GM15510 (cell line): ENCODE measurements around the gene YJEFN3.

ENCODE experiments used
- POLR2A ChIP-seq: IDR thresholded peaks from 3 replicates; pipeline ENCODE4 v1.6.1; 2011; ENCODE audit warnings: borderline replicate concordance; ENCODE audit not compliant: insufficient read length; ENCODE audit errors: extremely low read depth

YJEFN3 gene

GRCh38 chr19:19528721-19529490 is at the start of gene YJEFN3:
TSS of gene YJEFN3 (plus strand) at chr19:19528911. CDS start at chr19:19528933, 22 bp downstream.
- TF ChIP-seq POLR2A, result no peak

- no peak for TF ChIP-seq POLR2A
Observed at GRCh38 chr19:19480688-19481087, 48.0 kb upstream of the YJEFN3 start.

- no peak for TF ChIP-seq POLR2A
Observed at GRCh38 chr19:19482809-19483596, 45.7 kb upstream of the YJEFN3 start.

- TF ChIP-seq POLR2A, result no peak
Observed at GRCh38 chr19:19485161-19485997, 43.3 kb upstream of the YJEFN3 start.

- no peak for TF ChIP-seq POLR2A
Observed at GRCh38 chr19:19485998-19486290, 42.8 kb upstream of the YJEFN3 start.

- no peak for TF ChIP-seq POLR2A
Observed at GRCh38 chr19:19486343-19487076, 42.2 kb upstream of the YJEFN3 start.

- no peak for TF ChIP-seq POLR2A
Observed at GRCh38 chr19:19487077-19487949, 41.4 kb upstream of the YJEFN3 start.

GRCh38 chr19:19487950-19488874 is 40.5 kb upstream of the YJEFN3 start:
- no peak for TF ChIP-seq POLR2A

- no peak for TF ChIP-seq POLR2A
Observed at GRCh38 chr19:19488875-19489690, 39.6 kb upstream of the YJEFN3 start.

GRCh38 chr19:19489804-19490204 is 38.9 kb upstream of the YJEFN3 start:
- no peak for TF ChIP-seq POLR2A

- TF ChIP-seq POLR2A, result no peak
Observed at GRCh38 chr19:19490214-19490968, 38.3 kb upstream of the YJEFN3 start.
